Skeletal muscle cell (primary cell): ENCODE measurements around the gene PAH.

Experiments used
- DNase-seq: peaks from one replicate; pipeline ENCODE4 v3.0.0-alpha.2; 2010; ENCODE audit warnings: low read depth
- H3K4me3 ChIP-seq: 2 replicates; pipeline ENCODE4 v1.5.1; 2011; ENCODE audit warnings: low read depth, mild to moderate bottlenecking, control low read depth, low read length, moderate library complexity

Gene PAH

GRCh38 chr12:102917026-102917787 is at the start of gene PAH:
PAH (minus strand) TSS chr12:102917244; CDS start chr12:102917130, 114 bp downstream.
- no peak within 1 kb of the TSS for H3K4me3 ChIP-seq
- no peak for DNase-seq

GRCh38 chr12:102966200-102966863 is 49.3 kb upstream of the PAH start:
- no peak for DNase-seq
- H3K4me3 ChIP-seq, result no peak overlapping the region

- no peak overlapping the region for H3K4me3 ChIP-seq
- DNase-seq, result no peak
Observed at GRCh38 chr12:102965281-102966155, 48.5 kb upstream of the PAH start.

- no peak for DNase-seq
- H3K4me3 ChIP-seq, result no peak overlapping the region
Observed at GRCh38 chr12:102964872-102965271, 47.8 kb upstream of the PAH start.

GRCh38 chr12:102963796-102964195 is 46.8 kb upstream of the PAH start:
- H3K4me3 ChIP-seq, result no peak overlapping the region
- DNase-seq, result no peak

GRCh38 chr12:102962986-102963385 is 45.9 kb upstream of the PAH start:
- no peak for DNase-seq
- no peak overlapping the region for H3K4me3 ChIP-seq

GRCh38 chr12:102962532-102962931 is 45.5 kb upstream of the PAH start:
- no peak overlapping the region for H3K4me3 ChIP-seq

GRCh38 chr12:102961466-102961855 is 44.4 kb upstream of the PAH start:
- DNase-seq, result no peak
- H3K4me3 ChIP-seq, result no peak overlapping the region

More at GRCh38 chr12:102962532-102962931, 45.5 kb upstream of the PAH start:
- DNase-seq, result no peak

- H3K4me3 ChIP-seq, result no peak overlapping the region
- DNase-seq, result no peak
Observed at GRCh38 chr12:102960766-102961465, 43.9 kb upstream of the PAH start.

- DNase-seq, result no peak
- no peak overlapping the region for H3K4me3 ChIP-seq
Observed at GRCh38 chr12:102959391-102959790, 42.3 kb upstream of the PAH start.

GRCh38 chr12:102958830-102959176 is 41.8 kb upstream of the PAH start:
- peak overlapping the region; percentile 46 for H3K4me3 ChIP-seq
- no peak for DNase-seq

- peak overlapping the region; percentile 46 for H3K4me3 ChIP-seq
Observed at GRCh38 chr12:102958073-102958829, 41.2 kb upstream of the PAH start.

GRCh38 chr12:102957339-102958050 is 40.5 kb upstream of the PAH start, which contains the start of gene ASCL1:
ASCL1 (plus strand) TSS chr12:102957674; CDS start chr12:102958245, 571 bp downstream.
- DNase-seq, result no peak
- peak within 1 kb of the TSS; percentile 46 for H3K4me3 ChIP-seq

More at GRCh38 chr12:102958073-102958829, 41.2 kb upstream of the PAH start:
- no peak for DNase-seq

GRCh38 chr12:102956738-102957327 is 39.8 kb upstream of the PAH start:
- DNase-seq, result no peak
- no peak overlapping the region for H3K4me3 ChIP-seq

- no peak overlapping the region for H3K4me3 ChIP-seq
Observed at GRCh38 chr12:102955926-102956737, 39.1 kb upstream of the PAH start.

GRCh38 chr12:102954134-102954533 is 37.1 kb upstream of the PAH start:
- no peak overlapping the region for H3K4me3 ChIP-seq
- DNase-seq, result no peak

More at GRCh38 chr12:102955926-102956737, 39.1 kb upstream of the PAH start:
- DNase-seq, result no peak

GRCh38 chr12:102953221-102953620 is 36.2 kb upstream of the PAH start:
- no peak for DNase-seq
- no peak overlapping the region for H3K4me3 ChIP-seq
